PFSK-1 (cell line): Measurements from ENCODE around the gene TCF7L1.

Source experiments
- FOXP2 ChIP-seq: optimal IDR thresholded peaks from 2 replicates; pipeline ENCODE3; 2011; ENCODE audit warnings: borderline replicate concordance, control low read depth, inconsistent platforms; ENCODE audit not compliant: insufficient read depth; ENCODE audit errors: extremely low read length, extremely low read depth
- POLR2AphosphoS5 ChIP-seq: IDR thresholded peaks from 2 replicates; pipeline ENCODE4 v1.6.1; 2012; ENCODE audit warnings: low read depth, mild to moderate bottlenecking, control low read depth, low read length, moderate library complexity
- SIN3A ChIP-seq: IDR thresholded peaks from 2 replicates; pipeline ENCODE4 v1.6.1; 2012; ENCODE audit warnings: mild to moderate bottlenecking, low read length, moderate library complexity, borderline replicate concordance; ENCODE audit not compliant: insufficient read depth
- TAF1 ChIP-seq: IDR thresholded peaks from 2 replicates; pipeline ENCODE4 v1.6.1; 2012; ENCODE audit warnings: low read length, control low read depth, borderline replicate concordance; ENCODE audit not compliant: insufficient read depth
- TF ChIP-seq, protein P1 (sequence below), 2 experiments: IDR thresholded peaks; 2 replicates each; pipeline versions ENCODE4 v1.6.1 to v1.8.0; 2011 to 2012; ENCODE audit warnings: low read depth in 2 of 2, low read length in 2 of 2, control low read depth in 1 of 2, inconsistent platforms in 1 of 2, mild to moderate bottlenecking in 1 of 2, moderate library complexity in 1 of 2; ENCODE audit not compliant: insufficient read depth in 1 of 2

Gene TCF7L1

GRCh38 chr2:85254540-85255300 is 121.5 kb downstream of the TCF7L1 start:
- TF ChIP-seq POLR2AphosphoS5 (no peak), FOXP2 (no peak), SIN3A (no peak), TAF1 (no peak)
- TF ChIP-seq, protein P1, sequence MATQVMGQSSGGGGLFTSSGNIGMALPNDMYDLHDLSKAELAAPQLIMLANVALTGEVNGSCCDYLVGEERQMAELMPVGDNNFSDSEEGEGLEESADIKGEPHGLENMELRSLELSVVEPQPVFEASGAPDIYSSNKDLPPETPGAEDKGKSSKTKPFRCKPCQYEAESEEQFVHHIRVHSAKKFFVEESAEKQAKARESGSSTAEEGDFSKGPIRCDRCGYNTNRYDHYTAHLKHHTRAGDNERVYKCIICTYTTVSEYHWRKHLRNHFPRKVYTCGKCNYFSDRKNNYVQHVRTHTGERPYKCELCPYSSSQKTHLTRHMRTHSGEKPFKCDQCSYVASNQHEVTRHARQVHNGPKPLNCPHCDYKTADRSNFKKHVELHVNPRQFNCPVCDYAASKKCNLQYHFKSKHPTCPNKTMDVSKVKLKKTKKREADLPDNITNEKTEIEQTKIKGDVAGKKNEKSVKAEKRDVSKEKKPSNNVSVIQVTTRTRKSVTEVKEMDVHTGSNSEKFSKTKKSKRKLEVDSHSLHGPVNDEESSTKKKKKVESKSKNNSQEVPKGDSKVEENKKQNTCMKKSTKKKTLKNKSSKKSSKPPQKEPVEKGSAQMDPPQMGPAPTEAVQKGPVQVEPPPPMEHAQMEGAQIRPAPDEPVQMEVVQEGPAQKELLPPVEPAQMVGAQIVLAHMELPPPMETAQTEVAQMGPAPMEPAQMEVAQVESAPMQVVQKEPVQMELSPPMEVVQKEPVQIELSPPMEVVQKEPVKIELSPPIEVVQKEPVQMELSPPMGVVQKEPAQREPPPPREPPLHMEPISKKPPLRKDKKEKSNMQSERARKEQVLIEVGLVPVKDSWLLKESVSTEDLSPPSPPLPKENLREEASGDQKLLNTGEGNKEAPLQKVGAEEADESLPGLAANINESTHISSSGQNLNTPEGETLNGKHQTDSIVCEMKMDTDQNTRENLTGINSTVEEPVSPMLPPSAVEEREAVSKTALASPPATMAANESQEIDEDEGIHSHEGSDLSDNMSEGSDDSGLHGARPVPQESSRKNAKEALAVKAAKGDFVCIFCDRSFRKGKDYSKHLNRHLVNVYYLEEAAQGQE (IDR thresholded peaks at IDR 0.05; ENCODE audit: insufficient read depth in 1 of 2, low read depth in 2 of 2, low read length in 2 of 2), result no peak

DNA sequence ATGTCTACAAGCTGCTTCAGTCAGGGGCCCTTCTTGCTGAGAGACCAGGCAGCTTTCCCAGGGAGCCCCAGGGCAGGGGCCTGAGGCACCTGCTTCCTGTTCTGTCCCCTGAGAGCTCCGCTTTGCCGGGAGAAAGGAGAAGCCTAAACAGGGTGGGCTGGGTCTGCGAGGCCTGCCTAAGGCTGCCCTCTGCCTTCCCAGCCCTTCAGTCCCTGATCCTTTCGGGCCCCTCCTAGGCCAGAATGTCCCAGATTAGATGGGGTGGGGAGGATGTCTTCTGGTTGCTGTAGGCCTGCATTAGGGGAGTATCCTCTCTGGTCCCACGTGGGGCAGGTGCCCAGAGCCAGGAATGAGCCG is 122.2 kb downstream of the TCF7L1 start:
- no peak for TF ChIP-seq POLR2AphosphoS5
- no peak for TF ChIP-seq FOXP2
- TF ChIP-seq, protein P1 (IDR thresholded peaks at IDR 0.05; ENCODE audit: insufficient read depth in 1 of 2, low read depth in 2 of 2, low read length in 2 of 2), result no peak

DNA sequence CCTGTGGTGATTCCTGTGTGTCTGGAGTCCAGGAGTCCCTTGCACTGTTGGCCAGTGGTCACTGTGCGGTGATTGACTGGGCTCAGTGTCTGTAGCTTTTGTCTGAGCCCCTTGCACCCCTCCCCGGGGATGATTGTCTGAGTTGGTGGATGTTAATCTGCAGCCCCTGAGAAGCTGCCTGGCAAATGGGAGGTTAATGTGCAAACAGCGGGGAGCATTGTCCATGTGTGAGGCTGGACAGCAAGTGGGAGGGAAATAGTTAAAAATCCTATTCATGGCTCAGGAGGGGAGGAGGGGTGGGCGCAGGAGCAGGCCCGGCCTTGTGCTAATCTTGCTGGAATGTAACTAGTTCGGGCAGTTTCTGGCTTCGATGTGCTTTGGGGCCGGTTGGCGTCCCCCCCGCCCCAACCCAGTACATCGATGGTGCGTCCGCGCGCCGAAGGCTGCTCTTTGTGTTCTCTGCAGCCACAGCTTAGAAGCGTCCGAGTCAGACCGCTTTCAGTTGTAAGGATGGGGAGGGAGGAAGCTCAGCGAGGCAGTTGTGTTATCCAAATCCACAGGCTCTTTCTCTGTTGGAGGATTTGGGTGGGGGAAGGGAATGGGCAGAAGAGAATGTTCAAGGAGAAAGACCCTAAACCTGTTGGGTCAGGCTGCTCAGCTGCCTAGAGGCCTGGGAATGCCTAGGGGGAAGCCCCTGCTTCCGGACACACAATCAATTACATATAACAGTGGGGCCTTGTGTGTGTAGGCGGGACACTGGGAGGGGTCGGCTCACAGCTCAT is 122.8 kb downstream of the TCF7L1 start:
- TF ChIP-seq POLR2AphosphoS5, result no peak
- TF ChIP-seq, protein P1 (IDR thresholded peaks at IDR 0.05; ENCODE audit: insufficient read depth in 1 of 2, low read depth in 2 of 2, low read length in 2 of 2), result 0 out of 4 replicates have a peak, but pooled peaks of 1 of the 2 experiments have one; percentile 32

GRCh38 chr2:85257359-85257969 is 124.3 kb downstream of the TCF7L1 start:
- no peak for TF ChIP-seq FOXP2
- TF ChIP-seq, protein P1 (IDR thresholded peaks at IDR 0.05; ENCODE audit: insufficient read depth in 1 of 2, low read depth in 2 of 2, low read length in 2 of 2), result peak; percentile 41 to 71; a peak in 2 of 4 replicates
